Chondrocyte (in vitro differentiated cells): ENCODE data around the gene KLF9. TPM values are rescaled to one million over a fixed set of nuclear protein-coding genes. Genes with fewer than 3 reads are reported as not detected.

Experiments
- DNase-seq: peaks from one replicate; pipeline ENCODE4 v3.0.0; 2021; ENCODE audit warnings: mixed read lengths, low spot score
- H3K27ac Mint-ChIP-seq: one replicate; pipeline ENCODE4 v1.8.0; 2021; ENCODE audit warnings: mild to moderate bottlenecking, moderate library complexity, mixed read lengths; ENCODE audit not compliant: unreplicated experiment
- H3K27me3 Mint-ChIP-seq: 2 replicates; pipeline ENCODE4 v1.8.0; 2021; ENCODE audit warnings: low read depth, mixed read lengths
- H3K36me3 Mint-ChIP-seq: 2 replicates; pipeline ENCODE4 v1.8.0; 2021; ENCODE audit warnings: low read depth, mixed read lengths
- H3K4me1 Mint-ChIP-seq: 2 replicates; pipeline ENCODE4 v1.8.0; 2021; ENCODE audit warnings: low read depth, mild to moderate bottlenecking, mixed read lengths
- H3K4me3 Mint-ChIP-seq: one replicate; pipeline ENCODE4 v1.8.0; 2021; ENCODE audit warnings: mild to moderate bottlenecking, moderate library complexity, mixed read lengths; ENCODE audit not compliant: unreplicated experiment
- H3K9me3 Mint-ChIP-seq: 2 replicates; pipeline ENCODE4 v1.8.0; 2021; ENCODE audit warnings: low read depth, mixed read lengths
- CTCF ChIP-seq: fragments of 200-600 bp; sonication (generic); IDR thresholded peaks from 2 replicates; pipeline ENCODE4 v1.5.0; 2021; ENCODE audit warnings: antibody characterized with exemption, mild to moderate bottlenecking, moderate library complexity
- total RNA-seq: library from RNA; stranded (reverse); gene quantifications from 3 replicates; pipeline ENCODE4 v1.2.1, GENCODE V29; 2021

KLF9 gene
- total RNA-seq, 1 donor from 2014 or later, result 31.0 TPM

GRCh38 chr9:70418822-70419555 lies 4.5 kb upstream of the KLF9 start:
- no peak for TF ChIP-seq CTCF
- Mint-ChIP-seq H3K4me1 (peaks cover 57% of the 10 kb centered on the region), H3K27me3 (no peaks in the 10 kb centered on the region), H3K27ac (peak overlapping the region; percentile 100), H3K4me3 (peak overlapping the region; percentile 93), H3K9me3 (no peaks in the 10 kb centered on the region), H3K36me3 (no peaks in the 10 kb centered on the region)
- DNase-seq, result peak; percentile 99

- Mint-ChIP-seq H3K36me3 (peaks cover 8% of the 10 kb centered on the region), H3K4me1 (peaks cover 46% of the 10 kb centered on the region), H3K27me3 (no peaks in the 10 kb centered on the region), H3K4me3 (no peak overlapping the region), H3K9me3 (no peaks in the 10 kb centered on the region), H3K27ac (no peak overlapping the region)
- no peak for TF ChIP-seq CTCF
- no peak for DNase-seq
Observed at GRCh38 chr9:70415476-70415875, 1.0 kb upstream of the KLF9 start.

GRCh38 chr9:70415041-70415440 lies 584 bp upstream of the KLF9 start:
- peak overlapping the region; percentile 97 for H3K4me3 Mint-ChIP-seq
- DNase-seq, result no peak
- no peaks in the 10 kb centered on the region for H3K27me3 Mint-ChIP-seq
- H3K36me3 Mint-ChIP-seq, result peaks cover 8% of the 10 kb centered on the region
- H3K4me1 Mint-ChIP-seq, result peaks cover 48% of the 10 kb centered on the region
- no peak for TF ChIP-seq CTCF
- peak overlapping the region; percentile 100 for H3K27ac Mint-ChIP-seq
- no peaks in the 10 kb centered on the region for H3K9me3 Mint-ChIP-seq

GRCh38 chr9:70413464-70413798 lies 1.0 kb downstream of the KLF9 start:
- no peak for DNase-seq
- no peak for TF ChIP-seq CTCF
- H3K4me3 Mint-ChIP-seq, result peak overlapping the region; percentile 97
- no peaks in the 10 kb centered on the region for H3K27me3 Mint-ChIP-seq
- H3K4me1 Mint-ChIP-seq, result peaks cover 54% of the 10 kb centered on the region
- H3K9me3 Mint-ChIP-seq, result no peaks in the 10 kb centered on the region
- H3K36me3 Mint-ChIP-seq, result peaks cover 8% of the 10 kb centered on the region
- H3K27ac Mint-ChIP-seq, result peak overlapping the region; percentile 100

- no peak for TF ChIP-seq CTCF
- Mint-ChIP-seq H3K9me3 (no peaks in the 10 kb centered on the region), H3K27me3 (no peaks in the 10 kb centered on the region), H3K27ac (peak overlapping the region; percentile 99), H3K36me3 (peaks cover 8% of the 10 kb centered on the region), H3K4me3 (peak overlapping the region; percentile 97), H3K4me1 (peaks cover 54% of the 10 kb centered on the region)
- DNase-seq, result peak; percentile 96
Observed at GRCh38 chr9:70412832-70413463, 1.5 kb downstream of the KLF9 start.
